ENCODE data around the gene PDZD8.

- TF ChIP-seq SNAI2 (CRISPR knock-in tag; IDR thresholded peaks at IDR 0.05) (no peak), PPARA (CRISPR knock-in tag; IDR thresholded peaks at IDR 0.05; ENCODE audit: borderline replicate concordance) (no peak), GLIS3 (CRISPR knock-in tag; IDR thresholded peaks at IDR 0.05) (no peak)
These were observed 116.0 kb downstream of the PDZD8 start for GRCh38 chr10:117259279-117259678.
